HG02642 (cell line): Measurements from ENCODE around the gene MVB12A.

Source experiments
- ATAC-seq: cut with Tn5 transposase; IDR thresholded peaks from one replicate; pipeline ENCODE4 v1.9.1; 2021; ENCODE audit warnings: mild to moderate bottlenecking; ENCODE audit not compliant: unreplicated experiment, poor library complexity

MVB12A gene

DNA sequence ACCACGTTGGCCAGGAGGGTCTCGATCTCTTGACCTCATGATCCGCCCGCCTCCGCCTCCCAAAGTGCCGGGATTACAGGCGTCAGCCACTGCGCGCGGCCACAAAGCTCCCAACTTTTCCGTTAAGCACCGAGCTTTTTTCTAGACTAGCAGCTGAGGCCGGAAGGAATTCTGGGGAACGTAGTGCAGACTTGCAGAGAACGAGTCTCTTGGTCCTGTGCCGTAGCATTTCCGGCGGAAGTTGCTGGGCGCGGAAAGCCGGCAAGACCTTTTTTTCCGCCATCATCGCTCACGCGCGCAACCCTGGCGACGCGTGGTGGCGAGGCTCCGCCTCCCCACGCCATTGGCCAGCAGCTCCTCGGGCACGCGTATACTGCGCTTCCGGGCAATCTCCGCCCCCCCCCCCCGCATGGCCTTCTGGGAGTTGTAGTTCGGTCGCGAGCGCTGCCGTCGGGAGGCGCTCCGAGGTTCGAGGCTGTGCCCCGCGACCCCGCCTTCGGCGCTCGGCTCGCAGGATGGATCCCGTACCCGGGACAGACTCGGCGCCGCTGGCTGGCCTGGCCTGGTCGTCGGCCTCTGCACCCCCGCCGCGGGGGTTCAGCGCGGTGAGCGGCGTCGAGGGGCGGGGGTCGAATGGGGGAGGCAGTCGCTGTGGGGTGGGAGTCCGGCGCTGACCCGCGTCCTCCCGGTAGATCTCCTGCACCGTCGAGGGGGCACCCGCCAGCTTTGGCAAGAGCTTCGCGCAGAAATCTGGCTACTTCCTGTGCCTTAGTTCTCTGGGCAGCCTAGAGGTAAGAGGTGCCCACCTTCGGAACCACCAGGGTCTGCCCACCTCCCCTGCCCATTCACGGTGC is at the start of gene MVB12A:
TSS of gene MVB12A (plus strand) at position 427 of the 854 bp plus-strand sequence. CDS start at position 516, 89 bp downstream.
- ATAC-seq, result peak; percentile 89

DNA sequence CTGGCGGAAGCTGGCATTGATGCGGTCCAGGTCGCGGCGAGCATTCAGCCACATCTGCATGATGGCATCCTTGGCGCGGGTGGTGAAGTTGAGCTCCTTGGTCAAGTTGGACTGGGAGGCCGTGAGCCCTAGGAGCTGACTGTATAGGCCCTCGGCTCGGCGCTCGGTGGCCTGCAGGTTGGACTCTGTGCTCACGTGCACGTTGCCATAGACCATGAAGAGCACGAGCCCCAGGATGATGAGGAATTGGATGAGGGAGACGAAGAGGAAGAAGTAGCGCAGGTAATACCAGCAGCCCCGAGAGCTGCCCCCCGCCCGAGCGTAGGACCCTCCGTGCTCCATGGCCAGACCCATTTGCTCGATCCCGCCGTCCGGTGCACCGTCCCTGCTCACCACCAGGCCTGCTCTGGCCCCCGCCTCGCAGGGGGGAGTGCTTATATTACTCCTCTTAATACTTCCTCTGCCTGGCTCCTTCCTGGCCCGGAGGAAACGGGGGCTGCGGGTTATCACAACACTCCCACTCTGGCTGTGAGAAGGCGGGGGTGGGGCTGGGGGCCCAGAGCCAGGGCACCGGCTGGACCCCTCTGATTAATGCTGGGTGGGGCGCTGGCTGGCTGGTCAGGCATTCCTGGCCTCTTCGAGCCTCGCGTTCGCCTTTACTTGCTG is 42.8 kb upstream of the MVB12A start, which contains the start of gene PLVAP:
TSS of gene PLVAP (minus strand) at position 408 of the 666 bp plus-strand sequence. CDS start at position 354, 54 bp downstream.
- no peak for ATAC-seq

DNA sequence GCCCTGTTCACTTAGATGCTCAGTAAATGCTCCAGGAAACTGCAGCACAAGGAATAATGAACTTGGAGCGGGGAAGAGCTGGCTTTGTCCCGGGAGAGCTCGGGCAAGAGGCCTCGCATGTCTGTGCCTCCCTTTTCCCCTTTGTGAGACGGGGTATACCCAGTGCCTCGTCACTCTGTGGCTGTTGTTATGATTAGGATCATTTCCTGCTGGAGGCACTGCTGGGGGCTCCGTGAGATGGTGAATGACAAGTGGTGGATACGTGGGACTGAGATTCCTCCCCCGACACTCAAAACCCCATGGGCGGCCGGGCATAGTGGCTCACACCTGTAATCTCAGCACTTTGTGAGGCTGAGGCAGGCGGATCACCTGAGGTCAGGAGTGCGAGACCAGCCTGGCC is 41.6 kb upstream of the MVB12A start:
- no peak for ATAC-seq

DNA sequence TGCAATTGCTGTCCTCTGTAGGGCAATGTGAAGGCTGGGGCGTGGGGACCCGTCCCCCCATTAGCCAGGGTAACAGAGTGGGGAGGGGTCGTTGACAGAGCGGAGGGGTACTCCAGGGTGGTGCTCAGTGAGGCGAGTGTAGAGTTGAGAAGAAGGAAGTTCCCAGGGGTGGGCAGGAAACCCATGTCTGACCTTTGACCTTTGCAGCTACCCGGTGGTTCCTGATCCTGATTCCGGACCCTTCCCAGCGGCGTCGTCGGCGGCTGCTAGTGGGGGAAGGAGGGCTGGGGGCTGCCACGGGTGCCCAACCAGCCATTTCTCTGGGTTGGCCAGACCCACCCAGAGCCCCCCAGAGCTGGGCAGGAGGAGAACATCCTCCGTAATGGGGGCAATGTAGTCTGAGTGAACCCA is 40.6 kb upstream of the MVB12A start:
- no peak for ATAC-seq

DNA sequence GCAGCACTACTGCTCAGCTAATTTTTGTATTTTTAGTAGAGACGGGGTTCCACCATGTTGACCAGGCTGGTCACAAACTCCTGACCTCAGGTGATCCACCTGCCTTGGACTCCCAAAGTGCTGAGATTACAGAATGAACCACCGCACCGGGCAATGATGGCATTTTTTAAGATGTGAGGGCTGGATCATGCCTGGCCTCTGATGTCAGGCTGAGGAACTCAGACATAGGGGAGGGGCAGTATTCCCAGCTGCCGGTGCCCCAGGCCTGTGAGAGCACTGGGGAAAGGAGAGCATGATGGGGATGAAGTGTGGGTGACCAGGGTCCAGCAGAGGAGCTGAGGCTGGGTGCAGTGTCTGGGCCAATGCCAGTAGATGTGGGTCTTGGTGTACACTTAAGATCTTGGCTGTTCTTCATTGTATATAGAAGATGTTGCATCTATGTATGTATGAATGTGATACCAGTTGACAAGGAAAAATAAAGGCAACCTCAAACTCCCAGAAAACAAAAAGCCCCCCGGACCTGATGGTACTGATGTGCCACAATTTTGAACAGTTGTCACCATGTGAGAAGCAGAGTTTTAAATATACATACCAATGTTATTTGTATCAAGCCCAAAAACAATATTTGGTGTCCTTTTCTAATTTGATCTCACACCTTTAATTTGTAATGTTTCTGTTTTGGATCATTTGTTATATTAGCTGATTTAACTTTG is 39.3 kb upstream of the MVB12A start:
- ATAC-seq, result no peak

DNA sequence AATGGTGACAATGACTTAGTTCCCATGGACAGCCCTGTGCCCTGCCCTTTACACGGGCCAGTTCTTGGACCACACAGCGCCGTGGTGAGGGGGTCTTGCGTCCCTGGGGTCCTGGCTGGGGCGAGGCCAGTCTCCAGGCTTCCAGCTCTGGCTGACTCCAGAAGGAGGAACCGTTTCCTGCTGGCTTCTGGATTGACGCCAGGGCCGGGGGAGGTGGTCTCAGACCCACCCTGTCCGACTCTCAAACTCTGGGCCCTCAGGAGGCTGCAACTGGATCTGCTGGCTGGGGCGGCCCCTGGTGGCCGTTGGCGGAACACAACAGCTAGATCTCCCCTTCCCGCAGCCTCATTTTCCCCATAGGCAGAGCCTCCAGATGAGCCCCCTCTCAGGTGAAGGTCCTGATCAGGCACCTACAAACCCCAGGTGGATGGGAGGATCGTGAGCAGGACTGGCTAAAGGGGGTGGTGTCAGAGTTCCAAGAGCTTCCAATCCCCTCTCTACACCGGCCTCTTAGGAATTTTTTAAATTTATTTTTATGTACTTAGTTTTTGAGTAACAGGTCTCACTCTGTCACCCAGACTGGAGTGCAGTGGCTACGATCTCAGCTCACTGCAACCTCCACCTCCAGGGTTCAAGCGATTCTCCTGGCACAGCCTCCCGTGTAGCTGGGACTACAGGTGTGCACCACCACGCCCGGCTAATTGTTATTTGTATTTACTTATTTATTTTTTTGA is 33.8 kb upstream of the MVB12A start:
- no peak for ATAC-seq

DNA sequence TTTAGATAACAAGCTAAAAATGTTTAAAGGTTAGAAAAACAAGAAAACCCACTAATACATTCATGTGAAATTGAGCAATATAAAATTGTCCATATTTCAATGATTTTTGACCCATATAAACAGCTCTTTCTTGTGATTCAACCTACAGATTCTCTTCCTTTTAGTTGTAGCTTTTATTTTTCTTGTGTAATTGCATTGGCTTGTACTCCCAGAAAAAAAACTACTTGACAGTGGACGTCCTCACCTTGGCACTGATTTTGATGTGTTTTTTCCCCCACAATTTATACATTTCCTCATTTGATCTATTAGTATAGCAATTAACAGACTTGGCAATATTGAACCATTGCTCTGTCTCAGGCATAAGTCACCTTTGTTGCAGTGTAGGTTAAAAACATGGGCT is 30.6 kb upstream of the MVB12A start:
- ATAC-seq, result no peak

DNA sequence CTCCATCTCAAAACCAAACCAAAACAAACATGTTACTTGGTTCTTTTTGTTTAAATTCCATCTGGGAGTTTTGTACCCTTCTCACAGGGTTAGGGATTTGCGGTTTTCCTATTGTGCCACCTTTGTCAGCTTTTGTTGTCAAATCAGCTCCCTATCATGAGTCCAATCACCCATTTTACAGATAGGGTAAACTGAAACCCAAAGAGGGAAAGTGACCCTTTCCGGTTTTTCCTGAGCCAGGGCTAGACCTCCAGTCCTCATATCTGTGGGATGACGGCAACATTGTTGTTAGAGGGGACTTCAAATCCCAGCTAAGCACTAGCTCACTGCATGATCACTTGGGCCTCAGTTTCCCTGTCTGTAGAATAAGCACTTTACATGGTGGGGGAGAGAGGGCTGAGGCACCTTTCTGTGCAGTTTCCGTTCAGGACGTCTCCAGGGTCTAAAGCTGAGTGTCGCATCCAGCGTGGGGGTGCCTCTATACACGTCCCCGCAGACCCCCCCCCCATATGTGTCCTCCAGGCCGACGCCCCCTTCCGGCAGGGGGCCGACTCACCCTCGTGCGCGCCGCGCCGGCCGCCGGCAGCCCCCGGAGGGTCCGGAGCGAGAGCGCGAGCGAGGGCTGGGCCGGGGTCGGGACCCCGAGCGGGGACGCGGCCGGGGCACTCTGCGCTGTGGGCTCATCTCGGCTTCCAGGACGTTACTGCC is 29.7 kb upstream of the MVB12A start:
- no peak for ATAC-seq

GRCh38 chr19:17390665-17391370 is 29.0 kb upstream of the MVB12A start:
- peak; percentile 88 for ATAC-seq

- no peak for ATAC-seq
These were observed 28.3 kb upstream of the MVB12A start for GRCh38 chr19:17391371-17392151.

GRCh38 chr19:17393002-17393401 is 26.8 kb upstream of the MVB12A start:
- no peak for ATAC-seq

- ATAC-seq, result no peak
These were observed 25.9 kb upstream of the MVB12A start, which contains the start of gene CCDC194 for GRCh38 chr19:17393914-17394313. Gene CCDC194 (minus strand): TSS chr19:17394196. CDS start chr19:17394158, 38 bp downstream.

- no peak for ATAC-seq
These were observed 24.9 kb upstream of the MVB12A start for GRCh38 chr19:17394891-17395415.

- ATAC-seq, result no peak
These were observed 20.8 kb upstream of the MVB12A start for GRCh38 chr19:17398902-17399527.

DNA sequence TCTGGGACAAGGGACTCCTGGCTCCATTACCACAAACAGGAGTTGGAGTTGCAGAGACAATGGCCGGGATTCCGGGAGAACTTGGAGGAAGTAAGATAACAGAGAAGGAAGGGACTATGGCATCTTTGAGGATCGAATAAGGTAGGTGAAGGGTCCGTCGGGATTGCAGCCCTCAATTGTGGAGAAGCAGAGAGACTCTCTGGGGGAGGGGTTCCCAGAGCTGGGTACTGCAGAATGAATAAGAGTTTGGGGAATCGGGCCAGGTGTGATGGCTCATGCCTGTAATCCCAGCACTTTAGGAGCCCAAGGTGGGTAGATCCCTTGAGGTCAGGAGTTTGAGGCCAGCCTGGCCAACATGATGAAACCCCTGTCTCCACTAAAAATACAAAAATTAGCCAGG is 18.2 kb upstream of the MVB12A start:
- ATAC-seq, result no peak

GRCh38 chr19:17402982-17403855 is 16.6 kb upstream of the MVB12A start:
- ATAC-seq, result no peak

DNA sequence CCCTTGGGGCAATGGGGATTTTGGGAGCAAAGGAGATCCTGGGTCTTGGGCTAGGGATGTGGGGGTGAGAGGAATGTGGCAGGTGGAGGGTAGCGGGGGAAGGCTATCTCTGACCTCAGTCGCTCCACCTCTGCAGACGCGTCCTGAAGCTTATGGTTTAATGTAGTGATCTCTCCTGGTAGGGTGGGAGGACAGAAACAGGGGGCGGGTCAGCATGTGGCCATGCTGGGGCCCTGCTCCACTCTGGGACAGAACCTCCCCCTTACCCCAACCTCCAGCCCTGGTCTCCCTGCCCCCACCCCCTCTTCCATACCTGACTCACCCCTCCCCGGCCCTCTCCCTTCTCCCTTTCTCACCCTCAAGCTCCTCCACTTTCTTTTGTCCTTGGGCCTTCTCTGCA is 15.8 kb upstream of the MVB12A start:
- ATAC-seq, result no peak
